GM13976 (cell line): Measurements from ENCODE around the gene RALY.

ENCODE experiments used
- DNase-seq: peaks from one replicate; pipeline ENCODE4 v3.0.0; 2012; ENCODE audit warnings: low spot score
- in situ Hi-C: fragments of 300-500 bp; cut with MboI; formaldehyde crosslinking; loops from one replicate; pipeline ENCODE4 v1.12.0; 2022; ENCODE audit warnings: low sequenced_read_pairs, mixed read lengths, inconsistent platforms; ENCODE audit not compliant: unreplicated experiment
- TF ChIP-seq, protein P1 (sequence below): IDR thresholded peaks from 2 replicates; pipeline ENCODE4 v1.5.1; 2012; ENCODE audit warnings: borderline replicate concordance, mild to moderate bottlenecking; ENCODE audit not compliant: insufficient read depth; ENCODE audit errors: extremely low read depth, missing control alignments, control extremely low read depth

The RALY gene

DNA sequence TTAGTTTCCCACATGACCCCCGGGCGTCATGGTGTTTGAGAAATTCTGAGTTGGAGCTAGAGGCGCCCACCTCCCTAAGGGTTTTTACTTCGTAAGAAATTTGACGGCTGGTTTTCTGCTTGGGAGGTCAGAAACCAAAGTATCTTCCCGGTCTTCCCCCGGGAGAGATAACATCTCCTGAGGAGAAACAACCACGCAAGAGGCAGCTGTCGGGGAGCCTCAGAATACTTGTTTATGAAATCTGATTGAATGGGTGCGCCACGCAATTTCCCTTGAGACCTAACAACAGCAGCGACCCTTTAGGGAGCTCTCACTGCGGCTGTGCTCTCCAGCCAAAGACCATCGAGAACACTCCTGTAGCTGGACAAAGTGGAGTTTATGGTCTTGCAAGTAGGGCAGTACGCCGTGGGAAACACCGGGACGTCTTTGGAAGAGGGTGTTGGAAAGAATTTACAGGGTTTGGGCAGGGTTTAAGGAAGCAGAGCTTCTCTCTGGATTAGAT, 118.9 kb downstream of the RALY start:
- TF ChIP-seq, protein P1, sequence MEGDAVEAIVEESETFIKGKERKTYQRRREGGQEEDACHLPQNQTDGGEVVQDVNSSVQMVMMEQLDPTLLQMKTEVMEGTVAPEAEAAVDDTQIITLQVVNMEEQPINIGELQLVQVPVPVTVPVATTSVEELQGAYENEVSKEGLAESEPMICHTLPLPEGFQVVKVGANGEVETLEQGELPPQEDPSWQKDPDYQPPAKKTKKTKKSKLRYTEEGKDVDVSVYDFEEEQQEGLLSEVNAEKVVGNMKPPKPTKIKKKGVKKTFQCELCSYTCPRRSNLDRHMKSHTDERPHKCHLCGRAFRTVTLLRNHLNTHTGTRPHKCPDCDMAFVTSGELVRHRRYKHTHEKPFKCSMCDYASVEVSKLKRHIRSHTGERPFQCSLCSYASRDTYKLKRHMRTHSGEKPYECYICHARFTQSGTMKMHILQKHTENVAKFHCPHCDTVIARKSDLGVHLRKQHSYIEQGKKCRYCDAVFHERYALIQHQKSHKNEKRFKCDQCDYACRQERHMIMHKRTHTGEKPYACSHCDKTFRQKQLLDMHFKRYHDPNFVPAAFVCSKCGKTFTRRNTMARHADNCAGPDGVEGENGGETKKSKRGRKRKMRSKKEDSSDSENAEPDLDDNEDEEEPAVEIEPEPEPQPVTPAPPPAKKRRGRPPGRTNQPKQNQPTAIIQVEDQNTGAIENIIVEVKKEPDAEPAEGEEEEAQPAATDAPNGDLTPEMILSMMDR: no peak
- DNase-seq: peak; percentile 45
- in situ Hi-C loops: no loop called here

DNA sequence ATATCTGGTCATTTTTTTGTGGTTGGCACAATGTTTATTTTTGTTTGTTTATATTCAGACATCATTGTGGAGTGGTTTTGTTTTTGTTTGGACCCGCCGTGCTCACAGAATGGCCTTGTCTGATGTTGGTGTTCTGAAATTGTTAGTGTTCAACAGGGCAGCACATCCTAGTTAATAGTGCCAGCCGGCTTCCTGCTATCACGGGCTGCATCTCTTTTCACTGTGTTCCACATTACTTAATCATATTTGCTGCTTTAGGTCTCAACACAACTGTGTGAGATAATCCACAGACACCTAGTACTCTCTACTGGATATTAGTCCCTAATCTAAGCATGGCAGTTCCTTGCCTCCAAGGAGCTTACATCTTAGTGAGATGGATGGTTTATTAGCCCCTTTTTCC, 121.1 kb downstream of the RALY start:
- in situ Hi-C loops: no loop called here
- TF ChIP-seq, protein P1: no peak

DNA sequence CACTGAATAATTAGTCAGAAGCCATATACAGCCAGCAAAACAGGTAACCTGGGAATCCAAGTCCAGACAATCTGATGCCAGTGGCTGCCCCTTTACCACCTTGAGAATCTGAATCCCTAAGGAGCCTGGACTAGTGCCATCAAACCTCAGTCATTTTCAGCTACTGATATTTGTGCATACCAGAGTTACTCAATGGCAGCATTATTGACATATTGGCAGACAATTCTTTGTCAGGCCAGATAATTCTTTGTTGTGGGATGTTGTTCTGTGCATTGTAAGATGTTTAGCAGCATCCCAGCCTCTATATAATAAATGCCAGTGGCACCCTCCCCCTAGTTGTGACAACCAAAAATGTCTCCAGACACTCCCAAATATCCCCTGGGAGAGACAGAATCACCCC, 121.5 kb downstream of the RALY start:
- in situ Hi-C loops: no loop called here
- TF ChIP-seq, protein P1: no peak
- no peak for DNase-seq

More for the DNA sequence above, 121.1 kb downstream of the RALY start:
- DNase-seq: no peak

DNA sequence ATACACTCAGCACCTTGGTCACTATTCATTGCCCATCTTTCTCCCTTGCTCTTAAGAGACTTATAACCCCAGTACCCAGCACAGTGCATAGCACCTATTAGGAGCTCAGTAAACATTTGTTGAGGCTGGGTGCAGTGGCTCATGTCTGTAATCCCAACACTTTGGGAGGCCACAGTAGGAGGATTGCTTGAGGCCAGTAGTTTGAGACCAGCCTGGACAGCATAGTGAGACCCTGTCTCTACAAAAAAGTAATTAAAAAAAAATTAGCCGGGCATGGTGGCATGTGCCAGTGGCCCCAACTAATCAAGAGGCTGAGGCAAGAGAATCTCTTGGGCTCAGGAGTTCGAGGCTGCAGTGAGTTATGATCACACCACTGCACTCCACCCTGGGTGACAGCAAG, 126.5 kb downstream of the RALY start:
- in situ Hi-C loops: no loop called here
- TF ChIP-seq, protein P1: no peak
- no peak for DNase-seq

DNA sequence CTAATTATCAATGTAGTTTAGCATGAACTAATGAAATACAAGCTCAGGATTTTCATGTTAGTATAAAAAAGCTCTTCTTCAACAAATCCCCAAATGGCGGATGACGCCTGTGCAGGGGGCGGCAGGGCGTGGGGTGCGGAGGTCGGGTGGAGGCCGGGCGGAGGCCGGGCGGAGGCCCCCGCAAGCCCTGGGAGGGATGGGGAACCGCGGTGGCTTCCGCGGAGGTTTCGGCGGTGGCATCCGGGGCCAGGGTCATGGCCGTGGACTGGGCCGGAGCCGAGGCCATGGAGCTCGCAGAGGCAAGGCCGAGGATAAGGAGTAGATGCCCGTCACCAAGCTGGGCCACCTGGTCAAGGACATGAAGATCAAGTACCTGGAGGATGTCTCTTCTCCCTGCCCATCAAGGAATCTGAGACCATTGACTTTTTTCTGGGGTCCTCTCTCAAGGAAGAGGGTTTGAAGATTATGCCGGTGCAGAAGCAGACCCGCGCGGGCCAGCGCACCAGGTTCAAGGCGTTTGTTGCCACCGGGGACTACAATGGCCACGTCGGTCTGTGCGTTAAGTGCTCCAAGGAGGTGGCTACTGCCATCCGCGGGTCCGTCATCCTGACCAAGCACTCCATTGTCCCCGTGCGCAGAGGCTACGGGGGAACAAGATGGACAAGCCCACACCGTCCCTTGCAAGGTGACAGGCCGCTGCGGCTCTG, 128.7 kb downstream of the RALY start:
- TF ChIP-seq, protein P1: no peak
- in situ Hi-C loops: no loop called here

DNA sequence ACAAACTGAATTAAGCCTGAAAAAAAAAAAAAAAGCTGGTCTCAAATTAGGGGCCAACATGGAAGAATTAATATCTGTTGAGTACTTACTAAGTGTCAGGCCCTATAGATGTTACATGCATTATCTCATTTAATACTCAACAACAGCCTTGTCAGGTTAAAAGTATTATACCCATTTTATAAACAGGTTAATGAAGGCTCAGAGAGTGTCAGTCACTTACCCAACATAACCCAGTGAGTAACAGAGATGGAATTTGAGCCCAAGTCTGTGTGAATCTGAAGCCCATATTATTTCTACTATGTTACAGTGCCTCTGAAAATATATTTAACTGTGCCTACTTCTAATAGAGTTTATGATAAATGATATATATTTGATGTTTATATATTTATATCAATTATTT, 129.6 kb downstream of the RALY start:
- TF ChIP-seq, protein P1: no peak
- DNase-seq: no peak
- in situ Hi-C loops: no loop called here

More for the DNA sequence above, 128.7 kb downstream of the RALY start:
- no peak for DNase-seq
